ENCODE results near the gene CDY2A. TPM values are rescaled to one million over a fixed set of nuclear protein-coding genes. Genes with fewer than 3 reads are reported as not detected.

The CDY2A gene
- not detected in 2 replicates for total RNA-seq

GRCh38 chrY:18025487-18025886, at the start of gene CDY2A:
CDY2A (plus strand) TSS chrY:18025787; CDS start chrY:18026115, 328 bp downstream.

Other genes with a start within 250 kb of the CDY2A start
- gene CDY2B, start 145.6 kb upstream of the CDY2A start, total RNA-seq, result not detected in 2 replicates

Measured in epithelial cell of alveolus of lung (primary cell).